Naive thymus-derived CD4-positive, alpha-beta T cell (primary cell): ENCODE data around the gene SIGLEC15. TPM values are rescaled to one million over a fixed set of nuclear protein-coding genes. Genes with fewer than 3 reads are reported as not detected.

ENCODE experiments used
- ATAC-seq: fragments of 150-1000 bp; cut with Tn5 transposase; 2 replicates; pipeline ENCODE4 v1.10.0; 2021; ENCODE audit warnings: mild to moderate bottlenecking, moderate library complexity
- CTCF ChIA-PET: fragments of 350-600 bp; sonication (Branson Sonifier 250); formaldehyde crosslinking; loops from one replicate; lab custom pipeline; 2021; ENCODE audit warnings: antibody characterized with exemption; lab: Charles Lee
- POLR2A ChIA-PET: fragments of 350-600 bp; sonication (Branson Sonifier 250); formaldehyde crosslinking; loops from one replicate; lab custom pipeline; 2021; ENCODE audit warnings: antibody characterized with exemption, inconsistent platforms; lab: Charles Lee
- DNase-seq, 9 donors: peaks; one replicate each; pipeline versions ENCODE4 v3.0.0 to v3.0.0-alpha.2; 2020 to 2022; ENCODE audit warnings: mixed read lengths in 1 of 9
- H3K27ac ChIP-seq: one replicate; pipeline ENCODE4 v1.7.0; 2013; ENCODE audit warnings: mild to moderate bottlenecking, low read depth, low read length, moderate library complexity
- H3K27me3 ChIP-seq, 2 donors: one replicate each; pipeline ENCODE4 v1.7.0; 2013; ENCODE audit warnings: low read length in 2 of 2, mild to moderate bottlenecking in 2 of 2, moderate library complexity in 2 of 2; ENCODE audit not compliant: control insufficient read depth in 2 of 2, insufficient read depth in 2 of 2
- H3K36me3 ChIP-seq, 3 experiments: 1 replicate in 2 of 3; 2 replicates in 1 of 3; pipeline ENCODE4 v1.7.0; 2013; ENCODE audit warnings: low read length in 3 of 3, mild to moderate bottlenecking in 3 of 3, moderate library complexity in 1 of 3; ENCODE audit not compliant: insufficient read depth in 3 of 3, control insufficient read depth in 2 of 3
- H3K4me1 ChIP-seq, 2 donors: one replicate each; pipeline ENCODE4 v1.7.0; 2013; ENCODE audit warnings: low read length in 2 of 2, mild to moderate bottlenecking in 2 of 2, moderate library complexity in 1 of 2; ENCODE audit not compliant: control insufficient read depth in 2 of 2, insufficient read depth in 2 of 2
- H3K4me3 ChIP-seq: 2 replicates; pipeline ENCODE4 v1.7.0; 2013; ENCODE audit warnings: mild to moderate bottlenecking, low read length
- H3K9me3 ChIP-seq, 3 experiments: 1 replicate in 2 of 3; 2 replicates in 1 of 3; pipeline ENCODE4 v1.7.0; 2013; ENCODE audit warnings: low read length in 3 of 3; ENCODE audit not compliant: control insufficient read depth in 2 of 3
- H3K27ac Mint-ChIP-seq, 9 donors: one replicate each; pipeline ENCODE4 v1.8.0; 2020 to 2022; ENCODE audit warnings: mixed read lengths in 9 of 9, mild to moderate bottlenecking in 8 of 9, moderate library complexity in 5 of 9, inconsistent platforms in 2 of 9
- H3K27me3 Mint-ChIP-seq, 5 donors: one replicate each; pipeline ENCODE4 v1.8.0; 2021 to 2022; ENCODE audit warnings: mixed read lengths in 5 of 5, mild to moderate bottlenecking in 1 of 5
- H3K36me3 Mint-ChIP-seq, 5 donors: one replicate each; pipeline ENCODE4 v1.8.0; 2020 to 2022; ENCODE audit warnings: mixed read lengths in 5 of 5, mild to moderate bottlenecking in 3 of 5, inconsistent platforms in 1 of 5
- H3K4me1 Mint-ChIP-seq, 7 donors: one replicate each; pipeline ENCODE4 v1.8.0; 2020 to 2022; ENCODE audit warnings: mixed read lengths in 7 of 7, mild to moderate bottlenecking in 3 of 7, inconsistent platforms in 1 of 7
- H3K4me3 Mint-ChIP-seq, 10 donors: one replicate each; pipeline ENCODE4 v1.8.0; 2020 to 2022; ENCODE audit warnings: mild to moderate bottlenecking in 10 of 10, mixed read lengths in 10 of 10, moderate library complexity in 6 of 10, inconsistent platforms in 2 of 10
- H3K9me3 Mint-ChIP-seq, 11 donors: one replicate each; pipeline ENCODE4 v1.8.0; 2020 to 2022; ENCODE audit warnings: mixed read lengths in 11 of 11, mild to moderate bottlenecking in 4 of 11, inconsistent platforms in 1 of 11, moderate library complexity in 1 of 11
- intact Hi-C, 2 donors: fragments of 100-400 bp; cut with micrococcal nuclease; formaldehyde crosslinking; loops; one replicate each; pipeline ENCODE4 v1.15.1; 2023
- polyA plus RNA-seq, 2 donors: library from polyadenylated mRNA; unstranded; fragments of 300-500 nt; fragmentation: Illumina TruSeq; gene quantifications; one replicate each; pipeline ENCODE4 v1.2.3, GENCODE V29; 2021
- total RNA-seq, 6 experiments: library from RNA in 5 of 6; stranded (reverse) in 5 of 6; gene quantifications; 1 replicate in 5 of 6; 2 replicates in 1 of 6; pipeline ENCODE4 v1.2.3 and lab custom pipeline; 2021 to 2026

Gene SIGLEC15
- total and polyA plus RNA-seq, 7 experiments from 2014 or later: 0.13 to 1.3 TPM; not detected in 5

GRCh38 chr18:45783097-45784075, 42.1 kb upstream of the SIGLEC15 start:
- intact Hi-C loops: no loop called here
- no peak overlapping the region for H3K27ac Mint-ChIP-seq
- ATAC-seq (no peak), DNase-seq (no peak)
- no peaks in the 10 kb centered on the region for H3K27me3 ChIP-seq
- no peak overlapping the region for H3K27ac ChIP-seq
- no peaks in the 10 kb centered on the region for H3K36me3 Mint-ChIP-seq
- H3K4me3 ChIP-seq: no peak overlapping the region
- H3K9me3 ChIP-seq: no peaks in the 10 kb centered on the region
- CTCF ChIA-PET: no interaction called here
- no peaks in the 10 kb centered on the region for H3K36me3 ChIP-seq
- H3K4me1 ChIP-seq: no peaks in the 10 kb centered on the region
- H3K4me1 Mint-ChIP-seq: peaks cover 0 to 10% (median 3%) of the 10 kb centered on the region in 7 donors
- no peak overlapping the region for H3K4me3 Mint-ChIP-seq
- H3K27me3 Mint-ChIP-seq: peaks cover 5 to 19% (median 17%) of the 10 kb centered on the region in 5 donors
- POLR2A ChIA-PET: no interaction called here
- peaks cover 0 to 4% (median 0%) of the 10 kb centered on the region in 11 donors for H3K9me3 Mint-ChIP-seq

- DNase-seq (no peak), ATAC-seq (peak; percentile 72)
- Histone ChIP-seq H3K36me3 (no peaks in the 10 kb centered on the region), H3K4me1 (no peaks in the 10 kb centered on the region), H3K9me3 (no peaks in the 10 kb centered on the region), H3K27ac (no peak overlapping the region), H3K4me3 (no peak overlapping the region), H3K27me3 (no peaks in the 10 kb centered on the region)
- Mint-ChIP-seq H3K4me3 (peak overlapping the region in 5 of 10 donors; percentile 27 to 44 (median 32)), H3K4me1 (peaks cover 0 to 10% (median 3%) of the 10 kb centered on the region in 7 donors), H3K27me3 (peaks cover 5 to 14% (median 10%) of the 10 kb centered on the region in 5 donors), H3K9me3 (no peaks in the 10 kb centered on the region), H3K27ac (peak overlapping the region in 3 of 9 donors; percentile 24 to 59 (median 36)), H3K36me3 (no peaks in the 10 kb centered on the region)
- intact Hi-C loops: no loop called here
- POLR2A ChIA-PET: no interaction called here
- CTCF ChIA-PET: no interaction called here
Measured at GRCh38 chr18:45785134-45785533, 40.3 kb upstream of the SIGLEC15 start.

- Mint-ChIP-seq H3K9me3 (peaks cover 0 to 4% (median 0%) of the 10 kb centered on the region in 11 donors), H3K4me3 (no peak overlapping the region), H3K4me1 (peaks cover 0 to 10% (median 3%) of the 10 kb centered on the region in 7 donors), H3K27ac (no peak overlapping the region), H3K27me3 (peaks cover under 1 to 10% (median 5%) of the 10 kb centered on the region in 5 donors), H3K36me3 (no peaks in the 10 kb centered on the region)
- no peaks in the 10 kb centered on the region for H3K4me1 ChIP-seq
- H3K27me3 ChIP-seq: no peaks in the 10 kb centered on the region
- DNase-seq: no peak
- ChIA-PET POLR2A (interaction anchor here (0.5 kb wide), 1 partner anchor 17 kb away, joined by 3 read pairs; no protein-coding TSS in a partner anchor), CTCF (no interaction called here)
- H3K9me3 ChIP-seq: no peaks in the 10 kb centered on the region
- no peaks in the 10 kb centered on the region for H3K36me3 ChIP-seq
- H3K27ac ChIP-seq: no peak overlapping the region
- no peak for ATAC-seq
- intact Hi-C loops: no loop called here
- H3K4me3 ChIP-seq: no peak overlapping the region
Measured at GRCh38 chr18:45786941-45787340, 38.5 kb upstream of the SIGLEC15 start.

GRCh38 chr18:45787346-45787745, 38.1 kb upstream of the SIGLEC15 start:
- ATAC-seq: no peak
- Mint-ChIP-seq H3K4me3 (no peak overlapping the region), H3K27me3 (peaks cover 0 to 9% (median 4%) of the 10 kb centered on the region in 5 donors), H3K4me1 (peaks cover 0 to 10% (median 3%) of the 10 kb centered on the region in 7 donors), H3K9me3 (peaks cover 0 to 5% (median under 1%) of the 10 kb centered on the region in 11 donors), H3K27ac (no peak overlapping the region), H3K36me3 (no peaks in the 10 kb centered on the region)
- POLR2A ChIA-PET: interaction anchor here (0.5 kb wide), 1 partner anchor 18 kb away, joined by 3 read pairs; no protein-coding TSS in a partner anchor
- Histone ChIP-seq H3K27me3 (no peaks in the 10 kb centered on the region), H3K9me3 (no peaks in the 10 kb centered on the region), H3K36me3 (no peaks in the 10 kb centered on the region), H3K27ac (no peak overlapping the region), H3K4me1 (no peaks in the 10 kb centered on the region), H3K4me3 (no peak overlapping the region)
- CTCF ChIA-PET: no interaction called here
- no peak for DNase-seq
- intact Hi-C loops: no loop called here

GRCh38 chr18:45788861-45789260, 36.6 kb upstream of the SIGLEC15 start:
- H3K9me3 ChIP-seq: no peaks in the 10 kb centered on the region
- Mint-ChIP-seq H3K27me3 (peaks cover 0 to 10% (median 0%) of the 10 kb centered on the region in 5 donors), H3K9me3 (peaks cover 0 to 9% (median 4%) of the 10 kb centered on the region in 11 donors), H3K36me3 (no peaks in the 10 kb centered on the region), H3K4me3 (no peak overlapping the region), H3K4me1 (peaks cover 0 to 6% (median 5%) of the 10 kb centered on the region in 7 donors), H3K27ac (no peak overlapping the region)
- intact Hi-C loops: no loop called here
- no peaks in the 10 kb centered on the region for H3K4me1 ChIP-seq
- H3K27me3 ChIP-seq: no peaks in the 10 kb centered on the region
- ChIA-PET POLR2A (no interaction called here), CTCF (no interaction called here)
- DNase-seq (no peak), ATAC-seq (no peak)
- H3K36me3 ChIP-seq: no peaks in the 10 kb centered on the region
- H3K4me3 ChIP-seq: no peak overlapping the region
- H3K27ac ChIP-seq: no peak overlapping the region

GRCh38 chr18:45792506-45793263, 32.8 kb upstream of the SIGLEC15 start:
- Histone ChIP-seq H3K27ac (no peak overlapping the region), H3K27me3 (no peaks in the 10 kb centered on the region), H3K36me3 (no peaks in the 10 kb centered on the region), H3K4me3 (no peak overlapping the region), H3K9me3 (no peaks in the 10 kb centered on the region), H3K4me1 (no peaks in the 10 kb centered on the region)
- peaks cover 0 to 1% (median 0%) of the 10 kb centered on the region in 7 donors for H3K4me1 Mint-ChIP-seq
- H3K4me3 Mint-ChIP-seq: no peak overlapping the region
- H3K9me3 Mint-ChIP-seq: peaks cover 0 to 12% (median 4%) of the 10 kb centered on the region in 11 donors
- no peak overlapping the region for H3K27ac Mint-ChIP-seq
- ChIA-PET POLR2A (no interaction called here), CTCF (interaction anchor here (0.6 kb wide), 1 partner anchor 127 kb away, joined by 3 read pairs; no protein-coding TSS in a partner anchor)
- intact Hi-C loops: no loop called here
- H3K27me3 Mint-ChIP-seq: peaks cover 0 to 21% (median 0%) of the 10 kb centered on the region in 5 donors
- DNase-seq (no peak), ATAC-seq (no peak)
- peaks cover 0 to 2% (median 0%) of the 10 kb centered on the region in 5 donors for H3K36me3 Mint-ChIP-seq
